Embryonic facial prominence (tissue), 1 donor: ENCODE measurements around the gene MT4.

Experiments
- DNase-seq: peaks from one replicate; pipeline ENCODE4 v3.0.0-alpha.2; 2016; ENCODE audit errors: extremely low spot score

MT4 gene

GRCh38 chr16:56564793-56565477 lies at the start of gene MT4:
TSS of gene MT4 (plus strand) at chr16:56565073. CDS start at chr16:56565129, 56 bp downstream.
- DNase-seq: no peak

DNA sequence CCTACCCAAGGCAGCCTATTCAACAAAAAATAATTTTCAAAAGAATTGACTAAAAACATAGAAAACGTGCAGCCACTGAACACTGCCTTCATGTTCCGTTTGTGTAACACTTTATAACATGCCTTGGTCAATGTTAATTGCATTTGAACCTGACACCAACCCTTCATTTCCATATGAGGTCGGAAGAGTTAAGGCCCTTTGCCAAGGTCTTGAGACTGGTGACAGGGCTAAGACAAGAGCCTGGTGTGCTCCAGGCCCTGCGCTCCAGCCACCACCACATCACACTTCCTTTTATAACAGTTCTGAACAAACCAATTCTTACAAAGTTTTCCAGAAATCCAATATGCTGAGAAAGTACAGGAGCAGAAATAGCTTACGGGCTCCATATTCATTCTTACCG lies 49.2 kb upstream of the MT4 start:
- DNase-seq: no peak

DNA sequence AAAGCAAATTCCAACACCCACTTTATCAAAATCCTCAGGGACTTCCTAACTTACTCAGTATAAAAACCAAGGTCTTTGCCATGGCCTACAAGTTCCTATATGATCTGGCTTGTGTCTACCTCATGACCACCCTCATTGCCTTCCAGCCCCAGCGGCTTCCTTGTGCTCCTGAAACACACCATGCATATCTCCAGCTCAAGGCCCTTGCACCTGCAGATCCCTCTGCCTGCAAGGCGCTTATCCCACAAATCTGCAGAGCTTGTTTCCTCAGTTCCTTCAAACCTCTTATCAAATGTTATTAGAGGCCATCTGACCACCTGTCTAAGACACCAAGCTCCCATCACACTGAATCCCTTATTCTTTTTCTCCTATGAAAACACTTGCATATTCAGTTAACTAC lies 47.7 kb upstream of the MT4 start:
- DNase-seq: no peak

DNA sequence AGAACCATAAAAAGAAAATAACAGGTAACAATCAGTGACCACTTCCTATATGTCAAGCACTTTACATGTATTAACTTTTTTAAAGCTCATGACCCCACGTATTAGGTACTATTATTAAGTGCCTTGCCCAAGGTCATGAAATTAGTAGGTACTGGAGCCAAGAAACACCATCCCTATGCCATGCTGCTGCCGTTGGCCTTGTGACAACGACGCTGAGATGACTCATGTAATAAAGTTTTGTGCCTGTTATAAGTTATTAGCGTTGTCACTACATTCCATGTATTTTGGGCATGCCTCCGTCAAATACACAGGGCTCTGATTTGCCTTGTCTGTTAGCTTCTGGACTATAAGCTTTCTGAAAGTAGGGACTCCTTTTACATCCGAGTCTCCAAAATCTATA lies 46.4 kb upstream of the MT4 start:
- DNase-seq: no peak

DNA sequence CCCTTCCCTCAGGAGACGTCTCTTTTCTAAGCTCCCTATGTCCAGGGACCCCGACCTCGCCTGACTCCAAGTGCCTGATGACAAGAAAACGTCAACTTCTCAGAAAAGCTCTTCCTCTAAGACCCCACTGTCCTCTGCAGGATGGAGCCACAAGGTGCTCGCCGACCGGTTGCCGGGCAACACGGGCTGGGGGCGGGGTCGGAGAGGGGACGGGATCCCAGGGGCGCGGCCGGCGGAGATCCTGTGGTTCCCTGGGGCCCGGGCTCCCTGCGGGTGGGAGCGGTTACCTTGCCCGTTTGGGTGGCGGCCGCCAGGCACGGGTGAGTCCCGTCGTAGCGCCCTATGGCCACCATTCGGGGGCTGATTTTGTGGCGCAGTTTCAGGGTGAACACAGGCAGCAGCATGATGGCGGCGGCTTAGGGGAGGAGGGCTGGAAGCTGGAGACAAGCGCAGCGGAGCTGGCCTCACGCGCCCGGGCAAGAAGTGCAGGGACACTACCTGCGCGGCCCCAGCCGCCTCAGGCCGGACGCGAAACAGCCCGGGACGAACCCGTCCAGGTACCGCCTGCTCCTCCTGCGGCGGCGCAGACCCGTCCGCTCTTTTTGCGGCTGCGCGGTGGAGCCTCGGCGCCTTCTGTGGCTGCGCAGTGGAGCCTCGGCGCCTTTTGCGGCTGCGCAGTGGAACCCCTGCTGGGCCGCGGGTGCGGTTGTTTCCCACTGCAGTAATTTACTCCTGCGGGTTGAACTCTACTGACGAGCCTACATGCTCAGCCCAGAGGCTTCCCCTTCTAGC lies 45.2 kb upstream of the MT4 start, which contains the start of gene BBS2:
BBS2 (minus strand) TSS at position 566 of the 792 bp plus-strand sequence; CDS start at position 404, 162 bp downstream.
- peak; percentile 75 for DNase-seq

GRCh38 chr16:56520251-56520577 lies 44.7 kb upstream of the MT4 start:
- no peak for DNase-seq

DNA sequence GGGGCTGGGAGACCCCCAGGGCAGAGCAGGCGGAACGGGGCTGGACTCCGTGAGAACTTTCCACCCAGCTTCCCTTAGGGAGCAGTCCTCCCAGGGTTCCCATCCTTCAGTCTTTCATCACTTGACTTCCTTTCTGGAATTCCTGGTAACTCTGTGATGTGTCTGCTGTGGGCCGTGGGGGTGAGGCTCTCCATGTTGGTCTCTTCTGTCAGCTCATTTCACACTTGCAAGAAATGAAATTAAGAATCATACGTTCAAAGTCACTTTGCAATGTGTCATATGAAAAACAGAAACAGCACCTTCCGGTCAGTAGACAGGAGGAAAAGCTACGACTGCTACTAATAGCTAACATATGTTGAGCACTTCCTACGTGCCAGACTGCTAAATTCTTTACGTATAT lies 39.6 kb upstream of the MT4 start:
- DNase-seq: no peak

DNA sequence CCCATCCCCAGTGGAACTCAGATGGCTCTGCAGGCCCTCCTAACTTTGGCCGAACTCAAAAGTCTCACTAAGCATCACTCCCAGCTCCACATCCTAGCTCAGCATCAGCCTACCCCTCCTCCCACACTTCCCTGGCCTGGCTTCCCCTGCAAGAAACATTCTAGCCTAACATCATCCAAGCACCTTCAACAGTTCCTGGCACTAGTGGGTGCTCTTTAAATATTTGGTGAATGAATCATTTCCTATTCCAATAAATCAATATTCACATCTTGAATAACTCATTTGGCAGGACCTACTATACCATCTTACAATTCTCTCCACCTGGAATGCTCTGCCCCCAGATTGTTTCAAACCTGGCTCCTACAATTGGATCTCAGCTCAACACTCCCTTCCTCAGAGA lies 34.0 kb upstream of the MT4 start:
- DNase-seq: no peak

GRCh38 chr16:56532714-56533113 lies 32.2 kb upstream of the MT4 start:
- no peak for DNase-seq

- no peak for DNase-seq
Measured at GRCh38 chr16:56534847-56535383, 30.0 kb upstream of the MT4 start.

GRCh38 chr16:56538331-56538730 lies 26.5 kb upstream of the MT4 start:
- DNase-seq: no peak

DNA sequence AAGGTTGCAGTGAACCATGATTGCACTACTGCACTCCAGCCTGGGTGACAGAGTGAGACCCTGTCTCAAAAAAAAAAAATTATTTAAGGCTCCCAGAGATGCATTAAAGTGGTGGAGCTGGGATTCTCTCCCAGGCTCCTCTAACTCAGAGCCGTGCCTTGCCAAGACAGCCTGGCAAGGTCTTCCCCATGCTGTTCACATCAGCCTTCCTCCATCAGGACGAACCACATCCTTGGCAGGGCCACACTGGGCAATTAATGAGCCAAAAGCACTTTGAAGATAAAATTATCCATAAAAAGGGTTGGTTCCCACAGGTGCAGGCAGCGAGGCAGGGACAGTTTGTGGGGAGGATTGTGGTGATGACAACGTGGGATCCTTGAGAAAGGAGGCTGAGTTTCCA lies 25.2 kb upstream of the MT4 start:
- DNase-seq: no peak

DNA sequence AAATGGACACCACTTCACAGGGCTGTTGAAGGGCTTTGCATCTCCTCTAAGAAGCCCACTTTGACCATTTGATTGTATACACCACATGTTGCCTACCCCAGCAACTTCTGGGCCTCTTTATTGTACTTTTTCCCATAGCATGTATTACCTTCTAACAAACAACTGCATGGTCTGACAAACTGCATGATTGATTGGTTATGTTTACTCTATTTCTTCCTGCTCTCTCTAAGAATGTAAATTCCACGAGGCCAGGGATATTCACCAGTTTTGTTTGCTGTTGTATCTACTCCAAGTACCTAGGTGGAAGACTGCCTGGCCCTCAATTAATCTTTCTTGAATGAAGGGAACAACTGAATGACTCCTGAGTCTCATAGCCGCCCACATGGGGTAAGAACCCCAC lies 22.8 kb upstream of the MT4 start:
- no peak for DNase-seq

DNA sequence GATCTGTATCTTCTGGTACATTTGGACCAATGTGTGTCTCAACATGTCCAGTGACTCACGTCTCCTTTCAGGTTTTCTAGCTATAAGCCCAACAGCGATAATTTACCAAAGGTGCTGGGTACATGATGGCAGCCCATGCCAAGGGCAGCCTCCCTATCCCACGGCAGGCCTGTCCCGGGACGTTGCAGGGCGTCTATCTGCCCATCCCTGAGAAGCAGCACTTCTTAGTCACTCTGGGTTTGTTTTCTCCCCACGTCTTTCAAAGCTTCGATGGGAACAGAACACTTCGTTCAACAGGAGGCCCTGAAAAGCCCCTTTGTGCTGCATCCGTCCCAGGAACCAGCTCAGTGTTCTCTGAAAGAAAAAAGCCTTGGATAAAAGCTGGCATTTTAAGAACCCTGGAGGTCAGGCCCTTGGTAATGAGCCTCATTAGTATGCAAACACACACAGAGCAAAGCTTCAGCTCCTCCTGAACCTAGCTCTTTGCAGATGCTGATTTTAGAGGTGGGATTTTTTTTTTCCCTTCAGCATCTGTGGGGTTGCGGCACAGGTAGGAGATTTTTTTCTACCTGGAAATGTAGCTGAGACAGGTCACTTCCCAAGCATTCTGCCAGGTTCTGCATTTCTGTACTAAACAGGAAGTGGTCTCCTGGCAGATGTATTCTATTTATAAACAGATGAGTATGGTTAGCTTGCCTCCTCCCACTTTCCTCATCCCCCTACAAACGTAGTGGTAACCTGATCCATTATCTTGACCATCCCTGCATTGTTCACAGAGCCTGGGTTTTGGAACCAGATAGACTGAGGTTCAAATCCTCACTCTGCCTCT lies 17.5 kb upstream of the MT4 start:
- DNase-seq: no peak

DNA sequence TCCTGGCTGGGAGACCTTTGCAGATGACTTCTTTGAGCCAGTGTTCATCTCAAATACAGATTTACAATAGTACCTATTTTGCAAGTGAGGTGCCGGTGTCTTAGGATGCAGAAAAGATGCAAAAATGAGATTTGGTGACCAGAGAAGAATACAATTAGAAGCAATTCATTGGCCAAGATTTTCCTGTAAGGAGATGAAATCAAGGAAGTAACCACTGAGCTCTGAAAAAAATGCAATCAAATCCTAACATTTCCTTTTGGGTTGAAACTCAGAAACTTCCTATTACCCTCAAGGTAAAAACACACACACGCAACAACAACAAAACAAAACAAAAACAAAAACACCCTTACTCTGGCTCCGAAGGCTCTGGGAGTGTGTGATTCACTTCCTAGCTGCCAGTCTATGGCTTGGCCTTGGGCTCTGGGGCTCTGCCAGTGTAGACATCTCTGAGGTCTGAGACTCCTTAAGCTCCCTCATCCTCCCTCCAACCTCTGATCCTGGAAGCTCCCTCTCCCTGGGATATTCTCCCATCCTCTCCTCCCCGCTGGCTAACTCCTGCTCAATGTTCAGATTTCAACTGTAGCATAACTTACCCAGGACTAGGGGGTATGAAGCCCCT lies 16.8 kb upstream of the MT4 start:
- DNase-seq: no peak

DNA sequence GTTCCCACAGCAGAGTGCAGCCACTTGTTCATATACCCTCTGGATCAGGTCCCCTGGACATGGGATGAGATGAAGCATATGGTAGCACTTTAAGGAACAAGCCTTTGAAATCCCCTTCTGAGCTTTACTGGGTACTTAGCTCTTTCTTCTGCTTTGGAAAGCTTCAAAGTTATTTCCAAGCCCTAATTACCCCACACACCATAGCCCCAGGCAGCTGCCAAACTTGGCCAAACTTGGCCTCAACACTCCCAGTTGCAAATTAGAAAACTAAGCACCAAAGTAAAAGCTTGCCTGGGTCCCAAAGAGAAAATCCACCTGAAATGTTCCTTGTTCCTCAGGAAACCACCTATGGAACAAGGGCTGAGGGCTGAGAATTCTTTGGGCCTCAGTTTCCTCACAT lies 15.7 kb upstream of the MT4 start:
- no peak for DNase-seq

GRCh38 chr16:56549744-56550385 lies 15.0 kb upstream of the MT4 start:
- DNase-seq: no peak

DNA sequence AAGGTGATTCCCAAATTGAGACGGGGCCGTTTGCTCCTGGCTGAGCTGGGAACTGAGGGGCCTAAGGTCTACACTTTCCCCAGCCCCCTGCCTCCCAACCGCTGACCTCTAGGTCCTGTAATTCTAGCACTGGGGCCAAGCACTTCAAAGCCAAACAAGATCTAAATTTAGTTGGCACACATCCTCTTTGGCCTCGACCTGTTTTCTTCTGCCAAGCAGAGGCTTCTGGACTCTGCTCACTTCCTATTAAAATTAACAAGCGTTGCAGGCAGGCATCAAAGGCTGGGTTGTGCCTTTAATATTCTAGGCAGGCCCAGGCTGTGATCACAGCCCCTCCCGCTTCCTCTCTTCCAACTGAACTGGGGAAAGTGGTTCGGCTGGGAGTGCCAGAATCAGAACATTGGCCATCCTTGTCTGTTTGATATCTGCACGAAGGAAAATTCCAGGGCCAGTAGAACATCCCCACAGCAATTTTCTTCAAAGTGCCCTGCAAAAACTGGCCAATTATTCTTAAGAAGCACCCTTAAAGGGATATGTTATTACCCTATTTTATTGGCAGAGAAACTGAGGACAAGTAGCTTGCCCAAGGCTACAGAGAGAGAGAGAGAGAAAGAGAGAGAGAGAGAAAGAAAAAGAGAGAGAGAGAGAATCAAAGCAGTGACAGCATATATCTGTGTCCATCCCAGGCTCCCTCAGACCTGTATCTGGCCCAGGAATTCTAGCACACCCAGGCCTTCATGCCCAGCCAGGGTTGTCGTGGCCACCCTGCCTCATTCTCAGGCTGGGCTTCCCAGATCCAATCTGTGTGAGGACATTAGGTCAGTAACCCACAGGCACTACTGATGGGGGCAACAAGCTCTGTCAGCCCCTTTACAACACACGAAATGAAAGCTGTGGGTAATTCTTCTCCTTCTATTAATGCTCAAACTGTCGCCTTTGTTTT lies 12.8 kb upstream of the MT4 start:
- DNase-seq: no peak

DNA sequence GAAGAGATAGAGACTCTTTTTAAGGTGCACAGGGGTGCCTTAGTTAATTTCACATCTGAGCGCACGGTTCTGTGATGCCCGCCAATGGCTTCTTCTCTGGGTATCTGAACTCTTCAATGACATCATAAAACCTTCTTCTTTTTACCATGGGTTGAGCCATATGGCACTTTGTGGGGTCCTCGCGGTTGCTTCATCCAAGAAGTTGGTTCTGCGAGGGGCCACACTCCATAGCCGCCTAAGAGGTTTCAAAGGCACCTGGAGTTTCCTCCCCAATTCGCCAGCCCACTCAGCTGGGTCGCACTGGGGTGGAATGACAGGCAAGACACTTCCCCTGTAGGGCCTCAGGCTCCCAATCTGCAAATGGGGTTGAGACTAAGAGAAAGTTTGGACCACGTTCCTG lies 10.4 kb upstream of the MT4 start:
- DNase-seq: no peak
